WERI-Rb-1 (cell line): ENCODE data around the gene UNG.

ENCODE experiments used
- DNase-seq: peaks from one replicate; pipeline ENCODE4 v3.0.0-alpha.2; 2020
- H3K27ac ChIP-seq: fragments of 250-450 bp; sonication (Bioruptor Pico); 2 replicates; pipeline ENCODE4 v1.5.1; 2020; ENCODE audit warnings: mild to moderate bottlenecking, moderate library complexity
- H3K27me3 ChIP-seq: fragments of 250-450 bp; sonication (Bioruptor Pico); 2 replicates; pipeline ENCODE4 v1.5.1; 2021; ENCODE audit warnings: mild to moderate bottlenecking, low read depth, moderate library complexity; ENCODE audit not compliant: insufficient read depth, severe bottlenecking
- H3K36me3 ChIP-seq: fragments of 250-450 bp; sonication (Bioruptor Pico); 2 replicates; pipeline ENCODE4 v1.5.1; 2020; ENCODE audit warnings: mild to moderate bottlenecking, moderate library complexity
- H3K4me3 ChIP-seq: 2 replicates; pipeline ENCODE4 v1.5.1; 2011; ENCODE audit warnings: low read depth, mild to moderate bottlenecking, control low read depth, low read length
- H3K9me3 ChIP-seq: fragments of 250-450 bp; sonication (Bioruptor Pico); 2 replicates; pipeline ENCODE4 v1.5.1; 2021; ENCODE audit warnings: mild to moderate bottlenecking, moderate library complexity; ENCODE audit not compliant: severe bottlenecking
- CTCF ChIP-seq: IDR thresholded peaks from 2 replicates; pipeline ENCODE4 v1.5.1; 2011; ENCODE audit warnings: low read depth, mild to moderate bottlenecking, control low read depth, inconsistent platforms, low read length

The UNG gene

DNA sequence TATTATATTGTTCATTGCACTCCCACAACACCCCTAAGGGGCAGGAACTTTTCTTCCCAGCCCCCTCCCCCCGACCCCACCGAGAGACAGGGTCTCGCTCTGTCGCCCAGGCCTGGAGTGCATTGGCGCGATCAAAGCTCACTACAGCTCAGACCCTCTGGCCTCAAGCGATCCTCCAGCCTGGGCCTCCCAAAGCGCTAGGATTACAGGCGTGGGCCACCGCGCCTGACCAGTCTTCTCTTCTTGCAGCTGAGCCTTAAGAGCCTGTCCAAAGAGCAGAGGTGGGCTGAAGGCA lies 310 bp upstream of the UNG start:
- no peak for DNase-seq
- no peak for TF ChIP-seq CTCF
- no peak overlapping the region for H3K4me3 ChIP-seq
- H3K27ac ChIP-seq, result peak overlapping the region; percentile 99
- H3K27me3 ChIP-seq, result no peaks in the 10 kb centered on the region
- peaks cover 44% of the 10 kb centered on the region for H3K36me3 ChIP-seq
- no peaks in the 10 kb centered on the region for H3K9me3 ChIP-seq

GRCh38 chr12:109098183-109098604 lies 797 bp downstream of the UNG start:
- Histone ChIP-seq H3K4me3 (peak overlapping the region; percentile 84), H3K27ac (peak overlapping the region; percentile 99), H3K27me3 (no peaks in the 10 kb centered on the region), H3K9me3 (no peaks in the 10 kb centered on the region), H3K36me3 (peaks cover 55% of the 10 kb centered on the region)
- TF ChIP-seq CTCF, result no peak
- DNase-seq, result no peak

GRCh38 chr12:109098651-109099050 lies 1.3 kb downstream of the UNG start:
- Histone ChIP-seq H3K36me3 (peaks cover 59% of the 10 kb centered on the region), H3K27ac (peak overlapping the region; percentile 99), H3K4me3 (peak overlapping the region; percentile 84), H3K9me3 (no peaks in the 10 kb centered on the region), H3K27me3 (no peaks in the 10 kb centered on the region)
- DNase-seq, result no peak
- TF ChIP-seq CTCF, result no peak

DNA sequence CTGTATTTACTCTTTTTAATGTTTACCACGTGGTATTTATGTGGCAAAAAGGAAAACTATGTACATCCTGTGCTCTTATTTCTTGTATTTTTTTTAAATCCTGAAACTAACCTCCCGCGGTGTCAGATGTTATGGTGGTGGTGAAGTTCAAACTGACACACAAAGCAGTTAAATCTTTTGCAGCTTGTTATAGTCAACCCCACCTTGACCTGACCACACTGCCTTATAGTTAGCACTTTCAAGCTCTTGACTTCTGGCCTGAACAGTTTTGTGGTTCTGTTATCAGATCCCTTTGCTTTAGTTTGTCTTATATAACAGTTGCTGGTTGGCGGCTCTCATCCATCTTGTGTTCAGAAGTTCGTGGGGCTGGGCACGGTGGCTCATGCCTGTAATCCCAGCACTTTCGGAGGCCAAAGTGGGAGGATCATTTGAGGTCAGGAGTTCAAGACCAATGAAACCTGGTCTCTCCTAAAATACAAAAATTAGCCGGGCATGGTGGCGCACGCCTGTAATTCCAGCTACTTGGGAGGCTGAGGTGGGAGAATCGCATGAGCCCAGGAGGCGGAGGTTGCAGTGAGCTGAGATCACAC lies 2.1 kb downstream of the UNG start:
- TF ChIP-seq CTCF, result no peak
- no peak overlapping the region for H3K27ac ChIP-seq

DNA sequence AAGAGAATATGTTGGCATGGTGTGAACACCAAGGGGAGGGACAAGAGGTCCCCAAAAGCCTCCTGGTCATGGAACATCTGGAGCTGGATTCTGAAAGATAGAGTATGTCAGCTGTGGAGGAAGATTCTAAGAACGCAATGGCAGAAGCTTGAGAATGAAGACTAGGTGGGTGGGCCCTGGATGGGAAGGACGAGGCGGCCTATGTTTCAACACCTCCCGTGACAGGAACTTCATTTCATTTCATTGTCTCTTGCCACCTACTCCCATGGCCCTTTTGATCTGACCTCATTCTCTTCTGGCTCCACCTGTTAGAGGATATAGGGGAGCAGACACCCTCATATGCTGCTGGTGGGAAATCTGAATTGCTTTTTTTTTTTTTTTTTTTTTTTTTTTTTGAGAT lies 3.3 kb downstream of the UNG start:
- Histone ChIP-seq H3K27me3 (no peaks in the 10 kb centered on the region), H3K4me3 (no peak overlapping the region), H3K9me3 (no peaks in the 10 kb centered on the region), H3K27ac (no peak overlapping the region), H3K36me3 (peaks cover 80% of the 10 kb centered on the region)
- TF ChIP-seq CTCF, result no peak
- DNase-seq, result no peak

More for the DNA sequence above, 2.1 kb downstream of the UNG start:
- no peaks in the 10 kb centered on the region for H3K27me3 ChIP-seq
- H3K9me3 ChIP-seq, result no peaks in the 10 kb centered on the region
- no peak overlapping the region for H3K4me3 ChIP-seq
- peaks cover 68% of the 10 kb centered on the region for H3K36me3 ChIP-seq
- no peak for DNase-seq

DNA sequence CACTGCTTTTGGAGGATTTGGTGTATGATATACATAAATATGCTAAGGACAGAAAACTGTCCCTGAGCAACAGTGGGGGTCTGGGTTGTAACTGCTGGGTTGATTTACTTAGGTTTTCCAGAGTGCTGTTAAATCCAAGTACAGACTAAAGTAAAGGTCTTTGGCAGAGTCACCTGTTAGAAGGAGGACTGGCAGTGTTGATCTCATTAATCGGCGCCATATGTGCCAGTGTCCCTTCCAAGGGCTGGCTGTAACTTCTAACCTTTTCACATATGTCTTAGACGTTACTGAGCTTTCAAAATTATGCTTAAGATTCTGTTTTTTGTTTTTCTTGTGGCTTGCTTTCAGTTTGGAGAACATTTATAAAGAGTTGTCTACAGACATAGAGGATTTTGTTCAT lies 5.1 kb downstream of the UNG start:
- H3K27me3 ChIP-seq, result no peaks in the 10 kb centered on the region
- H3K27ac ChIP-seq, result no peak overlapping the region
- H3K4me3 ChIP-seq, result no peak overlapping the region
- peaks cover 93% of the 10 kb centered on the region for H3K36me3 ChIP-seq
- TF ChIP-seq CTCF, result no peak
- no peak for DNase-seq
- H3K9me3 ChIP-seq, result no peaks in the 10 kb centered on the region
